GM18508 (cell line): Measurements from ENCODE around the gene PARP8.
A peak's percentile ranks its signal among the peaks of the same experiment; 100 is the strongest.

Experiments
- ATAC-seq: cut with Tn5 transposase; IDR thresholded peaks from one replicate; pipeline ENCODE4 v1.9.1; 2021; ENCODE audit warnings: moderate number of reproducible peaks; ENCODE audit not compliant: insufficient read depth, unreplicated experiment

PARP8 gene

GRCh38 chr5:50827516-50828247 is 161.2 kb downstream of the PARP8 start:
- ATAC-seq, result no peak

- no peak for ATAC-seq
These were observed 162.6 kb downstream of the PARP8 start for GRCh38 chr5:50829023-50829422.

DNA sequence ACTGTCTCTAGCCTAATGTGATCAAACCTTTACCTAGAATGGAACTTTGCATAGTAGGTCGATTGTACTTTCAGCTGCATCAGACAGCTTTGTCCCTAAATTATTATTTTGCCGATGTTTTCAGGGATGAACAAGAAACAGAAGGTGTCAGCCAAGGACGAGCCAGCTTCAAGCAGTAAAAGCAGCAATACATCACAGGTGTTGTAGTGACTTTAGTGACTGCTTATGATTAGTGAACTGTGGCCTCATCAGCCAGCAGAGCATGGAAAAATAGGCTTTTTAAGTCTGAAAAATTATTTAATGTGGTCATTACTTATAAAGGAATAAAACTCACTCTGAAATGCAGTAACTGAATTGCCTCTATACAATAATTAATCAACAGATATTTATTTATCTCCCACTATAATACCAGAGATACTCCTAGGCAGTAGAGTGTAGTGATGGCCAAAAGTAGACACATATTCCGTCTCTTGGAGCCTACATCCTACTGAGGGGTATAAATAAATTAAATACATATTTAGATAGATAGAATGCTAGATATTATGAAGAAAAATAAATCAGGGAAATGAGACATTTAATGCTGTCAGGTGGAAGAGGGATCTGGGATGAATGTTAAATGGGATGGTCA is 166.3 kb downstream of the PARP8 start:
- ATAC-seq, result no peak

DNA sequence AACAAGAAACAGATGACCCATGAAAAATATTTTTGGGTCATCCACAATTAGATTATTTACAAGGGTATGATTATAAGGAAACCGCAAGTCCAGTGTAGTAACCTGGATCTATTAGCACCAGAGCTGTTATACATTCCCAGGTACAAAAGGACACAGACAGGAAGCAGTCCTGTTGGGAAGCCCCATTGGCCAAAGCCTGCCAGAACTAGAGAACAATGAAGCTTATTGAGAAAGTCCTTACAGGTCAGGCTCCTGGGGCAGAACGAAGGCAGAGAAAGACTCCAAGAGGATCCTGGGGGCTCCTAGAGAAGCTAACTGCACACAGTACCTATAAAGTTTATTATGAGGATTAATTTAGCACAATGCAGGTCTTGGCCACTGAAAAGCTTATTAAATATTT is 169.9 kb downstream of the PARP8 start:
- ATAC-seq, result no peak

- no peak for ATAC-seq
These were observed 173.0 kb downstream of the PARP8 start for GRCh38 chr5:50839472-50839871.

DNA sequence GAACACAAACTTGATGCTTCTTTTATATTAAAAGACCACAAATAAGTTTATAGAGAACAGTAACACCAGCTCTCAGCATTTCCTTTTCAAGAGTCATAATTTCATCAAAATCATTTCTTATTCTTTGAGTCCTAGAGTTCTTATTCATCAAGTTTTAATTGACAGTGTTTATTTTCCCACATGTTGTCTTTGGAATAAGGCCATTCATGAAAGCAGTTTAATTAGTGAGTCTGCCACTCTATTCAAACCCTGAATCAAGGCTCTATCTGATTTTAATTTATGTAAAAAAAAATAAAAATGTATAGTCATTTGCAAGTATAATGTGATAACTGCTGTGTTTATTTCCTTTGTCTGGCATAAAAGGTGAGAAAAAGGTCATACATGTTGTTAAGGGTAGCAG is 176.7 kb downstream of the PARP8 start:
- ATAC-seq, result no peak

DNA sequence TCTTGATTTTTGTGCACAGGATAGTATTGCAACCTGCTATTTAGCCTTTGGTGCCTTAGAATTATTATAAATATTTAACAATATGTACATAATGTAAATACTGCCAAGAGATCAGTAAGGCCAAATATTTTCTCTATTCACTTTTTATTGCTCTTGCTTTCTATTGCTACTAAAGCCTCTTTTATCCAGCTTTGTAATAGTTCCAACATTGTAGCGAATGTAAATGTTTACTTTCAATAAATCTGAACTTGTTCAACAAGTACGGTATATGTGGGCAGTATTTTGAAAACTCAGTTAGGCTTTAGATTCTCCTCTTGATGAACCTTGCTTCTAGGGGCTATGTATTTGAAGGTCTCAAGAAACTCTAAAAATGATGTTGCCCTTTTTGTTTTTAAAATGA is 179.8 kb downstream of the PARP8 start:
- no peak for ATAC-seq

DNA sequence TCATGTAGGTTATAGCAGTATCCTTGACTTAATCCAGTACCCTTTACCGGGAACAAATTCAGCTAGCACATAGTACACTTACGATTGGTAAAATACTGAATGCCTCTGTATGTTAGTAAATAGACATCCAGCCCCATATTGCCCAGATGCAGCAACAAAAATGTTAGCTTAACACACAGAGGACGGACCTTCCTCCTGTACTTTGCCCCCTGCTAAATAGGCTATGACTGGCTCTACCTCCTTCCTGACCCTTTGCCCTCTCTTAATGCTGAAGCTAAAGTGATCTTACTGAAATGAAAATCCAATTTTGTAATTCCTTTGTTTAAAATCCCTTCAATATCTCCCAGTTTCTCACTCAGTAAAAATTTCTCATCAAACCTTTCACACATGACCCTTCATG is 183.1 kb downstream of the PARP8 start:
- no peak for ATAC-seq

GRCh38 chr5:50853151-50853550 is 186.7 kb downstream of the PARP8 start:
- peak; percentile 89 for ATAC-seq

- no peak for ATAC-seq
These were observed 187.6 kb downstream of the PARP8 start for GRCh38 chr5:50854082-50854481.

DNA sequence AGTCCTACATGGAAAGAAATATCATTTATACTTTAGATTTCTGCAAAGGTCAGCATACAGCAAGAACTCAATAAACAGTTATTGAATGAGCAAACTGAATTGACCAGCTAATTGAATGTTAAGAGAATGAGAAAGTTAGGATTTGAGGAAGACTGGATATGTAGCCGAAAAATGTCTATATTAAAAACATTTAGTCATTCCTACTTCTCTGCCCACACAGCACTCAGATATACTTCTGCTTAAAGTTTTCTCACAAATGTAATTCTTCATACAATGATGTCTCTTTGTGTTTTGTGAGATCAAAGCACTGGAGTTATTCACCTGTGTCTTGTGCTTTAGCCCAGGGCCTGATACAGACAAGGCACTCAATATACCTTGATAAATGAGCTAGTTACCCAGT is 188.6 kb downstream of the PARP8 start:
- ATAC-seq, result no peak

GRCh38 chr5:50856401-50857119 is 190.1 kb downstream of the PARP8 start:
- ATAC-seq, result peak; percentile 62

DNA sequence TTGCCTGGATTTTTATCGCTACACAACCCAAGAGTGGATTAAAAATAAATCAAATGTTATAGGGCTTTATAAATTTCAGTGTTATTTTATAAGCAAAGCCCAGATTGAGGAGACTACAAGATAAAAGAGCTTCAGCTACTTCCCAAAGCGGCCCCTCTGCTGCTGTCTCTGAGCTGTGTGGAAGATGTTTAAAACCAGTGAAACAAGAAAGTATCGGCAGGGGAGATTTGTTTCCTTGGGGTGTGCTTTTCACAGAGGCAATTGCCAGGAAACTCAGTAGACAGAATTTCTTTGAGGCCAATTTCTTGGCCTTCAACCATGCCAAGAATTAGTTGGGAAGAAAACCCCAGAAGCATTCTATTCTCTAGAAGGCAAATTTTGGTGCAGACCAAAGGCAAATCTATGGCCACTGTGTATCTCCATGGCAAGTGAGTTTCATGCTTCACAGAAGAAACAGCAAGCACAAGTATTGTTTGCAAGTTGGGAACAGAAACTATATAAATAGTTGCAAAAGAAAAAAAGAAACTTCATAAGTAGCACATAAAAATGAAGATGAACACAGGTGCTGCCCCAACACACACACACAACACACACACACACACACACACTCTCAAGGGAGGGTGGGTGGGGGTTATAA is 197.2 kb downstream of the PARP8 start:
- ATAC-seq, result no peak

DNA sequence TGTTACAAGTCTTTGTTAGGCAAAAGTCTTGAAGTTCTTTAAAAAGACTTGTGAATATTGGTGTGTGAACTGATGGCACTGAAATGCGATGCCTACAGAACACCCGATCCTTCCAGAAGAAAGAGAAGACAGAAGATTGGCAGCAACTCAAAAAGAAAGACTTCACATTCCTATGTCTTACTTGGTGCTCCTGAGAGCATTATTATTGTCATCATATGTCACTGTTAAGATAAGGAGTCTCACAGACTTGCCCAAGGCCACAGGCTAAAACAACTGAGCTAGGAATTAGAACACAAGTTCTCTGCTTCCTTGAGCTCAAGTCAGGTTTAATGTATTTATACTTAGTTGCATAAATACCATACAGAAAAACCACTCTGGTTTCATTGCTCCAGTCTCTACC is 198.0 kb downstream of the PARP8 start:
- ATAC-seq, result no peak

- no peak for ATAC-seq
These were observed 200.0 kb downstream of the PARP8 start for GRCh38 chr5:50866415-50866814.

- no peak for ATAC-seq
These were observed 200.7 kb downstream of the PARP8 start for GRCh38 chr5:50867140-50867539.

DNA sequence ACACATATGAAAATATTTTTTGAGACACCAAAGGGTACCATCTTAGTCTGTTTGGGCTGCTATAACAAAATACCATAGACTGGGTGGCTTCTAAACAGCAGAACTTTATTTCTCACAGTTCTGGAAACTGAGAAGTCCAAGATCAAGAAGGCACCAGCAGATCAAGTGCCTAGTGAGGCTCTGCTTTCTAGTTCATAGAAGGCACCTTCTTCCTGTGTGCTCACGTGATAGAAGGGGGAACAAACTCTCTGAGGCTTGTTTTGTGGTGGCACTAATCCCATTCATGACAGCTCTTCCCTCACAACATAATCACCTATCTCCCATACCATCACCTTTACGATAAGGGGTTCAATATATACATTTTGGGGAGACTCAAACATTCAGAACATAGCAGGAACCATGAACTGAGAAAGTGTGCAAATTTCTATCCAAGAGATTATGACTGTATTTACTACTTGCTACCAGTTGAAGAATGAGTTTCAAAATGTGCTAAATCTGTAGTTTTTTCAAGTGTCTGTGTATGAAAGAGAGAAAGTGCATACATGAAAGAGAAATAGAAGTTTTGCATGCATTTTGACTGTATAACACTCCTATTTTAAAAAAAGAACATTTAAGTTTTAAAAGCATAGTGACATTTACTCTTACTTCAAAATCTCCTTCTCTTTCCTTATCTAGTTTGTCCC is 207.3 kb downstream of the PARP8 start:
- ATAC-seq, result no peak

DNA sequence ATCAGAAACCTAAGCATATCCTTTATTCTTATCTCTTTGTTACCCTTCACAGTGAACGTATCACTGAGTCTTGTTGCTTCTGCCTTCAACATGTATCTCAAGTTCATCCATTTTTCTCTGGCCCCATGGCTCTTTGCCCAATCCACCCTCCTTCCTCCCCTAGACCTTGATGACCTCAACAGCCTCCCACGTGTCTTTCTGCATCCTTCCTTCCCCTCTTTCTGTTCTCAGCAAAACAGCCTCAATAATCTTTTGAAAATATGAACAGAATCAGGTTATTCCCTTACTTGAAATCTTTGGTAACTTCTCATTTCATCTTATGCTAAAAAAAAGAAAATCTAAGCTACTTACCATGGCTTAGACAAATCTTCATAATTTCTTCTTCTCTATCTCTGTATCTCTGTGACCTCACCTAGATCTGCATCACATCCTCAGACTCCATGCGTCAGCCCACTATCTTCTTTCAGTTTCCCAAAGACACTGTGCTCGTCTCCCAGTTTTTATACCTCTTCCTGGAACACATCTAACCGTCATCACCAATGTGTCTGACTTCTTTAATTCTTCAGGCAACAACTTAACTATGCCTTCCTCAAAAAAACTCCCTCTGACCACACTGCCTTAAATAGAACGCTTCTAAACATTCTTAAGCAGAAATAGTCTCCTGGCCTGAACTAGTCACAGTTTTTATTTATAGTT is 208.0 kb downstream of the PARP8 start:
- no peak for ATAC-seq

DNA sequence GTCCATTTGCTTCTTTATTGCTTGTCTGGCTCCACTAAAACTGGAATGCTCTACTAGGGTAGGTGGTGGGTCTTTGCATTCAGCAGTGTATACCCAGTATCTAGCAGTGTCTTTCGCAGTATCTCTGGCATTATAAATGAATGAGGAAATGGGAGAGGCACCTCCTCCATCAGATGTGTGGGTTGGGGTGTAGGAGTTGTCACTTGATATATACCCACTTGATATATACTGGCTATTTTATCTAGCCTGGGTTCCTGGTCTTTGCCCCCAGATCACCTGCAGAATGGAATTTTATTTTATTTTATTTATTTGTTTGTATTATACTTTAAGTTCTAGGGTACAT is 208.5 kb downstream of the PARP8 start:
- no peak for ATAC-seq

DNA sequence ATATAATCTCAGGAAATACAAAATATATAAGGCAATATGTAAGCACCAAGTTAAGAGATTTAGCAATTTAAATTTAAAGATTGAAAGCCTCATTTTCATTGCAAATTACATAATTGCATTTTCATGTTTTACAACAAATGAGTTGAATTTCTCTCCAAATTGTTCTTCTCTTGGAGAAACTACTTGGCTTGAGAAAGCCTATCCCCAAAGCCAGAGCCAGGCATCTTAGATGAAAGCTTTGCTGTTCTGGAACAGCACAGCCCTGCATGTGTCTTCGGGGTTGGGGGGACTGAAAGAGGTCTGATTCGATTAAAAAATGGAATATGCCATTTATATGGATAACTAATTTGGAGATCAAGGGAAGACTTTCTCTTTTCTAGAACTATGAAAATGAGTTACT is 212.0 kb downstream of the PARP8 start:
- no peak for ATAC-seq
